Smooth muscle cell (in vitro differentiated cells): ENCODE data around the gene SLC2A6. TPM values are rescaled to one million over a fixed set of nuclear protein-coding genes. Genes with fewer than 3 reads are reported as not detected.

Experiments
- DNase-seq: peaks from one replicate; lab custom pipeline; 2025; ENCODE audit not compliant: unreplicated experiment; lab: John Stamatoyannopoulos, UW
- H2AFZ ChIP-seq: fragments of 200-600 bp; sonication (generic); 2 replicates; pipeline ENCODE4 v1.6.0; 2016; ENCODE audit warnings: antibody characterized with exemption, low read depth, mild to moderate bottlenecking
- H3F3A ChIP-seq: fragments of 200-600 bp; sonication (generic); 2 replicates; pipeline ENCODE4 v1.6.0; 2017; ENCODE audit warnings: antibody characterized with exemption, low read depth
- H3K27ac ChIP-seq: fragments of 200-600 bp; sonication (generic); 2 replicates; pipeline ENCODE4 v1.5.1; 2016; ENCODE audit warnings: low read depth, mild to moderate bottlenecking
- H3K27me3 ChIP-seq: fragments of 200-600 bp; sonication (generic); 2 replicates; pipeline ENCODE4 v1.6.1; 2016; ENCODE audit warnings: low read depth, mild to moderate bottlenecking
- H3K36me3 ChIP-seq: fragments of 200-600 bp; sonication (generic); 2 replicates; pipeline ENCODE4 v1.5.1; 2016; ENCODE audit warnings: low read depth
- H3K4me1 ChIP-seq: fragments of 200-600 bp; sonication (generic); 2 replicates; pipeline ENCODE4 v1.5.1; 2016; ENCODE audit warnings: low read depth
- H3K4me2 ChIP-seq: fragments of 200-600 bp; sonication (generic); 2 replicates; pipeline ENCODE4 v1.6.0; 2016; ENCODE audit warnings: mild to moderate bottlenecking
- H3K4me3 ChIP-seq: fragments of 200-600 bp; sonication (generic); 2 replicates; pipeline ENCODE4 v1.5.1; 2016; ENCODE audit warnings: mild to moderate bottlenecking
- H3K79me2 ChIP-seq: fragments of 200-600 bp; sonication (generic); 2 replicates; pipeline ENCODE4 v1.6.0; 2016; ENCODE audit warnings: low read depth, mild to moderate bottlenecking
- H3K9ac ChIP-seq: fragments of 200-600 bp; sonication (generic); 2 replicates; pipeline ENCODE4 v1.6.0; 2016; ENCODE audit warnings: low read depth
- H3K9me3 ChIP-seq: fragments of 200-600 bp; sonication (generic); replicated peaks from 2 replicates; pipeline ENCODE4 v1.5.1; 2016; ENCODE audit warnings: low read depth
- H4K20me1 ChIP-seq: fragments of 200-600 bp; sonication (generic); 2 replicates; pipeline ENCODE4 v1.6.0; 2016; ENCODE audit warnings: low read depth
- WGBS: methylation state at CpG from one replicate; pipeline ENCODE4 v1.1.7; 2016; ENCODE audit warnings: low lambda C conversion rate; 5-methylcytosine and 5-hydroxymethylcytosine counted together
- polyA plus RNA-seq: library from polyadenylated mRNA; unstranded; fragments of >200 nt; fragmentation: Nextera tagmentation; extraction: Ambion mirVana; gene quantifications from 2 replicates; pipeline ENCODE4 v1.2.1, GENCODE V29; 2016
- total RNA-seq: library from RNA; depleted of rRNA; stranded (reverse); fragments of >200 nt; gene quantifications from 2 replicates; pipeline ENCODE4 v1.2.3, GENCODE V29; 2014
- TF ChIP-seq, protein P1 (sequence below): fragments of 200-600 bp; sonication (generic); IDR thresholded peaks from 2 replicates; pipeline ENCODE4 v1.5.1; 2017; ENCODE audit warnings: borderline replicate concordance, mild to moderate bottlenecking, antibody characterized with exemption; ENCODE audit not compliant: insufficient read depth, poor library complexity, severe bottlenecking

The SLC2A6 gene
- total and polyA plus RNA-seq, 2 experiments from 2014 or later, result 13.8 to 21.0 TPM

DNA sequence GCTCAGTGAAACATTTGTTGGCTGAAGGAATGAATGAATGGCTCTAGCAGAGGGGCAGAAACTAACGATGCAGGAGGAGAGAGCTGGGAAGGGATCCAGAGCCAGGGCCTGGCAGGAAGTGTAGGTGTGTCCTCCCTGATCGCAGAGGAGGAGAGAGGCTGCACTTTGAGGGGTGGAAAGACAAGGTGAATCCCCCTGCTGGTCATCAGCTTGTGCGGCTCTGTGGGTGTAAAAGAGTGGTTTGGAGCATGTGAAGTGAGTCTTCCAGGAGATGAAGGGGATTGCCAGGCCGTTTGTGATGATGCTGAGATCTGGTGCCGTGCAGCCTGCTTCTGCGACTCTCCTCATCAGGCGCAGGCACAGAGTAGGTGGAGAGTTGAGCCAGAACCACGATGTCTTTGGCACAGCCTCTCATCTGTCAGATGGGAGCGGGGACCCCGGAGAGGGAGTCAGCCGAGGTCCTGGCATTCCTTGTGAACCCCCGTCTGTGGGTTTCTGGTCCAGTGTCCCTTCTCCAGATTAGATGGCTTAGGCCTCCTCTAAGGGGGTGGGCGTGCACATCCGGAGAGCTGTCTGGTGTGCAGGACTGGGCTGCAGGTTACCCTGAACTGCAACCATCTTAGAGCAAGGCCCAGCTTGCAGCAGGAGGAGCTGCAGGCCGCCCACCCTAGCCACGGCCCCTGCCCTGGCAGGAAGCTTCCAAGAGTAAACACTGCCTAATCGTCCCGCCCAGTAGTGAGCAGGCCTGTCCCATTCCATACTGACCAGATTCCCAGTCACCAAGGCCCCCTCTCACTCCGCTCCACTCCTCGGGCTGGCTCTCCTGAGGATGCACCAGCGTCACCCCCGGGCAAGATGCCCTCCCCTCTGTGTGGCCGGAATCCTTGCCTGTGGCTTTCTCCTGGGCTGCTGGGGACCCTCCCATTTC lies 57.0 kb downstream of the SLC2A6 start, which contains the start of gene ADAMTS13:
Gene ADAMTS13 (plus strand): TSS at position 753 of the 928 bp plus-strand sequence. CDS start 77 bp downstream, at position 830.
- H3K27ac ChIP-seq, result no peak within 1 kb of the TSS
- H3K4me1 ChIP-seq, result peaks cover 9% of the 10 kb centered on the region
- H3K9ac ChIP-seq, result no peak within 1 kb of the TSS
- H3K36me3 ChIP-seq, result no peaks in the 10 kb centered on the region
- WGBS, result 74% methylated on average over 23 of the region's 23 CpGs
- DNase-seq, result no peak
- peaks cover 7% of the 10 kb centered on the region for H3K79me2 ChIP-seq
- TF ChIP-seq, protein P1, sequence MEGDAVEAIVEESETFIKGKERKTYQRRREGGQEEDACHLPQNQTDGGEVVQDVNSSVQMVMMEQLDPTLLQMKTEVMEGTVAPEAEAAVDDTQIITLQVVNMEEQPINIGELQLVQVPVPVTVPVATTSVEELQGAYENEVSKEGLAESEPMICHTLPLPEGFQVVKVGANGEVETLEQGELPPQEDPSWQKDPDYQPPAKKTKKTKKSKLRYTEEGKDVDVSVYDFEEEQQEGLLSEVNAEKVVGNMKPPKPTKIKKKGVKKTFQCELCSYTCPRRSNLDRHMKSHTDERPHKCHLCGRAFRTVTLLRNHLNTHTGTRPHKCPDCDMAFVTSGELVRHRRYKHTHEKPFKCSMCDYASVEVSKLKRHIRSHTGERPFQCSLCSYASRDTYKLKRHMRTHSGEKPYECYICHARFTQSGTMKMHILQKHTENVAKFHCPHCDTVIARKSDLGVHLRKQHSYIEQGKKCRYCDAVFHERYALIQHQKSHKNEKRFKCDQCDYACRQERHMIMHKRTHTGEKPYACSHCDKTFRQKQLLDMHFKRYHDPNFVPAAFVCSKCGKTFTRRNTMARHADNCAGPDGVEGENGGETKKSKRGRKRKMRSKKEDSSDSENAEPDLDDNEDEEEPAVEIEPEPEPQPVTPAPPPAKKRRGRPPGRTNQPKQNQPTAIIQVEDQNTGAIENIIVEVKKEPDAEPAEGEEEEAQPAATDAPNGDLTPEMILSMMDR, result no peak
- H3F3A ChIP-seq, result peaks cover 4% of the 10 kb centered on the region
- H4K20me1 ChIP-seq, result no peaks in the 10 kb centered on the region
- H3K9me3 ChIP-seq, result no peaks in the 10 kb centered on the region
- H3K27me3 ChIP-seq, result no peaks in the 10 kb centered on the region
- no peak within 1 kb of the TSS for H3K4me3 ChIP-seq
- H3K4me2 ChIP-seq, result no peak within 1 kb of the TSS
- no peak within 1 kb of the TSS for H2AFZ ChIP-seq

Other genes with a start within 250 kb of the SLC2A6 start
- gene ABO, start 203.9 kb downstream of the SLC2A6 start, total RNA-seq, result 0.67 and 1.0 TPM in 2 replicates
- gene ABO, start 203.9 kb downstream of the SLC2A6 start, polyA plus RNA-seq, result 0.37 and 2.1 TPM in 2 replicates
- gene SURF6, start 142.9 kb downstream of the SLC2A6 start, total RNA-seq, result 8.1 and 11.7 TPM in 2 replicates
- 16.5 and 17.8 TPM in 2 replicates for gene SURF6, start 142.9 kb downstream of the SLC2A6 start, polyA plus RNA-seq
- gene MED22, start 131.0 kb downstream of the SLC2A6 start, total RNA-seq, result 8.3 and 9.0 TPM in 2 replicates
- 15.8 and 17.9 TPM in 2 replicates for gene MED22, start 131.0 kb downstream of the SLC2A6 start, polyA plus RNA-seq
- 1,134 and 1,254 TPM in 2 replicates for gene RPL7A, start 130.9 kb downstream of the SLC2A6 start, total RNA-seq
- 372 and 413 TPM in 2 replicates for gene RPL7A, start 130.9 kb downstream of the SLC2A6 start, polyA plus RNA-seq
- gene SURF1, start 122.6 kb downstream of the SLC2A6 start, total RNA-seq, result 23.8 and 33.5 TPM in 2 replicates
- gene SURF1, start 122.6 kb downstream of the SLC2A6 start, polyA plus RNA-seq, result 57.7 and 60.7 TPM in 2 replicates
- gene SURF2, start 122.5 kb downstream of the SLC2A6 start, total RNA-seq, result 2.8 and 11.4 TPM in 2 replicates
- gene SURF2, start 122.5 kb downstream of the SLC2A6 start, polyA plus RNA-seq, result 21.4 and 28.9 TPM in 2 replicates
- 353 and 377 TPM in 2 replicates for gene SURF4, start 103.0 kb downstream of the SLC2A6 start, total RNA-seq
- 340 and 396 TPM in 2 replicates for gene SURF4, start 103.0 kb downstream of the SLC2A6 start, polyA plus RNA-seq
- 2.7 TPM in 1 of 2 replicates, not detected in the other for gene STKLD1, start 102.7 kb downstream of the SLC2A6 start, total RNA-seq
- 0.90 and 0.99 TPM in 2 replicates for gene STKLD1, start 102.7 kb downstream of the SLC2A6 start, polyA plus RNA-seq
- 11.5 and 12.9 TPM in 2 replicates for gene REXO4, start 61.1 kb downstream of the SLC2A6 start, total RNA-seq
- gene REXO4, start 61.1 kb downstream of the SLC2A6 start, polyA plus RNA-seq, result 18.5 and 21.6 TPM in 2 replicates
- gene ADAMTS13, start 56.7 kb downstream of the SLC2A6 start, total RNA-seq, result 1.4 and 3.1 TPM in 2 replicates
- gene ADAMTS13, start 56.7 kb downstream of the SLC2A6 start, polyA plus RNA-seq, result 3.7 and 6.8 TPM in 2 replicates
- 5.8 and 8.9 TPM in 2 replicates for gene CACFD1, start 19.1 kb downstream of the SLC2A6 start, total RNA-seq
- gene CACFD1, start 19.1 kb downstream of the SLC2A6 start, polyA plus RNA-seq, result 22.8 and 27.1 TPM in 2 replicates
- gene MYMK, start 45.9 kb upstream of the SLC2A6 start, total RNA-seq, result not detected in 2 replicates
- not detected in 2 replicates for gene MYMK, start 45.9 kb upstream of the SLC2A6 start, polyA plus RNA-seq
- gene ADAMTSL2, start 55.6 kb upstream of the SLC2A6 start, total RNA-seq, result 8.1 and 8.9 TPM in 2 replicates
- gene ADAMTSL2, start 55.6 kb upstream of the SLC2A6 start, polyA plus RNA-seq, result 8.9 and 10.5 TPM in 2 replicates
- 0.49 and 8.0 TPM in 2 replicates for gene FAM163B, start 130.3 kb upstream of the SLC2A6 start, total RNA-seq
- gene FAM163B, start 130.3 kb upstream of the SLC2A6 start, polyA plus RNA-seq, result 3.4 and 5.0 TPM in 2 replicates
- not detected in 2 replicates for gene DBH, start 157.3 kb upstream of the SLC2A6 start, total RNA-seq
- gene DBH, start 157.3 kb upstream of the SLC2A6 start, polyA plus RNA-seq, result 0.22 and 0.48 TPM in 2 replicates